HG02763 (cell line): ENCODE measurements around the gene COG7.
"Not testable (repeated sequence)": the region's sequence is repeated elsewhere in the genome, so short reads cannot be mapped to it uniquely, and the experiment has no call there.

ENCODE experiments used
- ATAC-seq: cut with Tn5 transposase; IDR thresholded peaks from one replicate; pipeline ENCODE4 v1.9.1; 2021; ENCODE audit warnings: mild to moderate bottlenecking, moderate library complexity; ENCODE audit not compliant: unreplicated experiment

The COG7 gene

DNA sequence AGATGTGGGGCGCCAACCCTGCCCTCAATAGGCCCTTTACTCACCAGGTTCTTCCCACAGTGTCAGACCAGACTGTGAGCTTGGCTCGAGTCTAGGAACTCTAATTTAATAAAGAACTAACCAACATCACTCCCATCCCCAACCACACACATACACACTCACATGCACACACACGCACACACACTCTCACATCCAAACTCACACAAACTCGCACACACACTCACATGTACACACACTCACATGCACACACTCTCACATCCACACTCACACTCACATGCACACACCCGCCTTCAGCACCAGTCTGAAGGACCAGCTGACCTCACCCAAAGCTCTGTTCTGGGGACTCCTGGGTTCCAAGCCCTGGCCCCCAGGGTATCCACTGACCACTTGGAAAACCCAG lies 63.8 kb downstream of the COG7 start:
- ATAC-seq = no peak

DNA sequence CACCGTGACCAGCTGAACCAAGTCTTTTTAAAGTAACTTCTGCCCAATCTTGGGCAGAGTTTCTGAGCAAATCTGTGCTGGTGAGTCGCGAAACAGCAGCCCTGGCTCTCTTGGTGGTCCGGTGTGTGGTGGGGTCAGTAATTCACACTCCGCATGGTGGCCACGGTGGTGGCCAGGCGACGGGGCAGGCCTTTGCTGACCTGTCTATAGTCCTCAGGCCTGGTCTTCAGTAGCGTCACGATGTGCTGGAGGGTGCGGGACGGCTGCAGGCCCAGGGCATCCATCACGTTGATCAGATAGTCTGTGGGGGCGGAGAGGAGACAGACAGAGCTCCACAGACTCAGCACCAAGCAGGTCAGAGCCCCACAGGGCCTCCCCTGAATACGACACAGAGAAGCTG lies 64.2 kb downstream of the COG7 start:
- ATAC-seq = no peak

DNA sequence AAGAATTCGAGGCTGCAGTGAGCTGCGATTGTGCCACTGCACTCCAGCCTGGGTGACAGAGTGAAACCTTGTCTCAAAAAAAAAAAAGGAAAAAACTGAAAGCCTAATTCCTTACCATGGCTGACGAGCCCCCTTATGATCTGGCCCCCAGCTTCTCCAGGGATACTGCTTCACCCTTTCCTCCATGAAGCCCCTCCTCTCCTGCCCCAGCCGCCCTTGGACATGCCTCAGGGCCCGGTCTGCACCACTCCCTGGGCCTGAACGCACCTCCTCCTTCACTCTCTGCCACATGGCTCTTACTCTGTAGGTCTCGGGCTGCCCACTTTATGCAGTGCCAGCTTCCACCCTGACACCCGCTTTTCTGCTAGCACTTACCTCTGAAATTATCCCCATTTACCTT lies 65.3 kb downstream of the COG7 start:
- ATAC-seq = no peak

DNA sequence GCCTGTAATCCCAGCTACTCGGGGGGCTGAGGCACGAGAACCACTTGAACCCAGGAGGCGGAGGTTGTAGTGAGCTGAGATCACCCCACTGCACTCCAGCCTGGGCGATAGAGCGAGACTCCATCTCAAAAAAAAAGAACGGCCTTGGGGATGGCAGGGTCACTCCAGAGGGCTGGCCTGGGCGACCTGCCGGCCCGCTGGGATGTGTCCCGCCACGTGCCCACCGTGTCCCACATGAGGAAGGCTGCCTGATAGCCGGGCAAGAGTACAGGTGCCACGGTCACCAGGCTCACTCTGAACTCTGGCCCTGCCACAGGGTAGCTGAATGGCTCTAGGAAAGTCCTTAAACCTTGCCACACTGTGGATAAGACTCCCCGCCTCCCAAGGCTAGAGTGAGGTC lies 67.5 kb downstream of the COG7 start:
- no peak for ATAC-seq

DNA sequence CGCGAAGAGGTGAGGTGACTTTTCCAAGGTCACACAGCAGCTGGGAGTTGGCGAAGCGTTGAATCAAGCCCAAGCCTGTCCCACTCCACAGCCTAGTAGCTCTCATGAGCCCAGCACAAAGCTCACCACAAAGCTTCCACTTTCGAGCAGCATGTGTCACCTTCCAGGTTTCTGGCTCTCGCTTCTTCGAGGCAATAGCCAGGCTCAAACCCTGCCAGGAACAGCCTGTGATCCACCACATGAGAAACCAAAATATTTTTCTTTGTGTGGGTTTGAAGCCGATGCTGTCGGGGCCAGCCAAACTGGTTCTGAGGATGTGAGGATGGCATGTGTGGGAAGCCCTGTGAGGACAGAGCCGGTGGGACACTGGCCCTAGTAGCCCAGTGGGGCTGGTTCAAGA lies 68.1 kb downstream of the COG7 start:
- no peak for ATAC-seq

DNA sequence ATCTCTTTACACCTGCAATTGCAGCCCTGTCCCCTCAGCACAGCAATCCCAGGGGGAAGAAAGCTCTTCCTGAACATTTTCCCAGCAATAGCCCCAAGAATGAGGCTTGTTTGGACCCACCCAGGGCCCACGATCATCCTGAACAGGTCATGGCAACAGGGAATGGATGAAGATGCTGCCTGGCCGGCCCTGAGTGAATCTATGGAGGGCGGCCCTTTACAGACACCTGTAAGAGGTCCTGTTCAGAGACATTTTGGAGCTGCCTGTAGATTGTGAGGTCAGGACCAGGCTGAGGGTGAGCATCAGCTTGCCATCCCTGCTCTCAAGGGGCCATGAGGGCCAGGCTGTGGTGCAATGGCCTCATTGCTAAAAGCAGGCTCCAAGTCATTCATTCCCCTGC lies 69.1 kb downstream of the COG7 start:
- ATAC-seq = no peak

DNA sequence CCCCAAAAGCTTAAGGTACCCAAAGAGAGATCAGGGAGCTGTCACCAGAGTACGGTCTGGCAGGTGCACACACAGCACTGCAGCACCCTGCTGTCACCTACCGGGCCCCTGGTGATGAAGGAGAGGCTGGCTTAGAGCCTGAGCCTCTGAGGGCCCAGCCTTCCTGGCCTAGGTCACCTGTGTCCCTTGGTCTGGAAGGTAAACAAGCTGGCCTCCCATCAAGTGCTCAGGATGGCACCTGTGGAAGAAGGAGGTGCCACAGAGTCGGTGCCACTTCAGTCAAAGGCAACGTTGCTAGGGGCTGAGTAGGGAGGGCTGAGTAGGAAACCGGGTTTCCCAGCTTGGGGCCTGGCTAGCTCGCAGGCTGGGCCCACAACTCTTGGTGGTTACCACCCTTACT lies 70.7 kb downstream of the COG7 start:
- no peak for ATAC-seq

DNA sequence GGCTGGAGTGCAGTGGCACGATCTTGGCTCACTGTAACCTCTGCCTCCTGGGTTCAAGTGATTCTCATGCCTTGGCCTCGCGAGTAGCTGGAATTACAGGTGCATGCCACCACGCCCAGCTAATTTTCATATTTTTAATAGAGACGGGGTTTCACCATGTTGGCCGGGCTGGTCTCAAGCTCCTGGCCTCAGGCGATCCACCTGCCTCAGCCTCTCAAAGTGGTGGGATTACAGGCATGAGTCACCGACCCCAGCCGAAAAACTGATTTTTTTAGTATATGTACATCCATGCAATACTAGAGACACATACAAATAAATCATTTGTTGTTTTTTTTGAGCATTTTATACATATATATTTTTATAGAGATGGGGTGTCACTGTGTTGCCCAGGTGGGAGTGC lies 71.3 kb downstream of the COG7 start:
- ATAC-seq = not testable (repeated sequence)

DNA sequence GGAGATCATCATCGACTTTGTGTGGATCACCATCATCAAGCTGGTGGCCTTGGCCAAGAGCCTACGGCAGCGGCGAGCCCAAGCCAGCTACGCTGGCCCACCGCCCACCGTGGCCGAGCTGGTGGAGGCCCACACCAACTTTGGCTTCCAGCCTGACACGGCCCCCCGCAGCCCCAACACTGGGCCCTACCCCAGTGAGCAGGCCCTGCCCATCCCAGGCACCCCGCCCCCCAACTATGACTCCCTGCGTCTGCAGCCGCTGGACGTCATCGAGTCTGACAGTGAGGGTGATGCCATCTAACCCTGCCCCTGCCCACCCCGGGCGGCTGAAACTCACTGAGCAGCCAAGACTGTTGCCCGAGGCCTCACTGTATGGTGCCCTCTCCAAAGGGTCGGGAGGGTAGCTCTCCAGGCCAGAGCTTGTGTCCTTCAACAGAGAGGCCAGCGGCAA lies 72.5 kb downstream of the COG7 start:
- ATAC-seq = no peak

DNA sequence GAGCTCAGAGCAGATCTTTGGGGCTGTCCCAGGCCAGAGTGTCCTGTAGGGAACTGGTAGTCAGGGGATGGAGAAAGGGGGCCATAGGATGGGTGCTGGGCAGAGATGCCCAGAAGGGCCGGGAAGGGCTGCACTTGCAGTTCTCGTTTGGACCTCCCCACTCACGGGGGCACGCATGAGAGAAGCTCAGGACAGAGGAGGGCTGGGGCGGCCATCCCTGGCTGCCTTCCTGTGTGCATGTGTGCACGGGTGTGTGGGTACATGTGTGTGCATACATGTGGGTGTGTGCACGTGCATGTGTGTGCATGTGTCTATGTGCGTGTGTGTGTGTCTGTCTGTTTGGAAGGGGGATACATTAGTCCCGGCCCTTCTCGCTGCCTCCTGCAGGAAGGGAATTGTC lies 73.3 kb downstream of the COG7 start:
- no peak for ATAC-seq

DNA sequence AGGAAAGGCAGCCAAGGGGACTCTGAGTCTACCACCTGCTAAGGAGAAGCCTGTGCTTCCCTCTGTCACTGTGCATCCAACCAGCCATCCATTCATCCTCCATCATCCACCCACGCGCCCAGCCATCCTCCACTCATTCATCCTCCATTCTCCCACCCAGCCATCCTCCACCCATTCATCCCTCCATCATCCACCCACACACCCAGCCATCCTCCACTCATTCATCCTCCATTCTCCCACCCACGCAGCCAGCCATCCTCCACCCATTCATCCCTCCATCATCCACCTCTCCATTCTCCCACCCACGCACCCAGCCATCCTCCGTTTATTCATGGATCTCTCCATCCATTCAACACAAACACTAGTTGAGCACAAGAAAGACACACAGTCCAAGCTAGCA lies 74.1 kb downstream of the COG7 start:
- no peak for ATAC-seq

DNA sequence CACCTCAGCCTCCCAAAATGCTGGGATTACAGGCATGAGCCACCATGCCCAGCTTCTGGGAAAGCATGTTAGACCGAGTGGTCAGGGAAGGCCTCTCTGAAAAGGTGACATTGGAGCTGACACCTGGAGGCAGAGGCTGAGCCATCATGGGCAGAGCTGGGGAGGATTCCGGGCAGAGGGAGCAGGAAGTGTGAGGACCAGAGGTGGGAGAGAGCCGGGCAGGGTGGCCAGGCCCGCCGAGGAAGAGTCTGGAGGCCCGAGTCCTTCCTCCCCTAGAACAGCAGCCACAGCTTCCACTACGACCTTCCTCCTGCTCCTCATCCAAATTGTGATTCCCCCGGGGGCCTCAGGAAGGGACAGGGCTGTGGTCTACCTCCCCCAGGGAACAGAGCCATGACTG lies 74.7 kb downstream of the COG7 start:
- ATAC-seq = no peak

DNA sequence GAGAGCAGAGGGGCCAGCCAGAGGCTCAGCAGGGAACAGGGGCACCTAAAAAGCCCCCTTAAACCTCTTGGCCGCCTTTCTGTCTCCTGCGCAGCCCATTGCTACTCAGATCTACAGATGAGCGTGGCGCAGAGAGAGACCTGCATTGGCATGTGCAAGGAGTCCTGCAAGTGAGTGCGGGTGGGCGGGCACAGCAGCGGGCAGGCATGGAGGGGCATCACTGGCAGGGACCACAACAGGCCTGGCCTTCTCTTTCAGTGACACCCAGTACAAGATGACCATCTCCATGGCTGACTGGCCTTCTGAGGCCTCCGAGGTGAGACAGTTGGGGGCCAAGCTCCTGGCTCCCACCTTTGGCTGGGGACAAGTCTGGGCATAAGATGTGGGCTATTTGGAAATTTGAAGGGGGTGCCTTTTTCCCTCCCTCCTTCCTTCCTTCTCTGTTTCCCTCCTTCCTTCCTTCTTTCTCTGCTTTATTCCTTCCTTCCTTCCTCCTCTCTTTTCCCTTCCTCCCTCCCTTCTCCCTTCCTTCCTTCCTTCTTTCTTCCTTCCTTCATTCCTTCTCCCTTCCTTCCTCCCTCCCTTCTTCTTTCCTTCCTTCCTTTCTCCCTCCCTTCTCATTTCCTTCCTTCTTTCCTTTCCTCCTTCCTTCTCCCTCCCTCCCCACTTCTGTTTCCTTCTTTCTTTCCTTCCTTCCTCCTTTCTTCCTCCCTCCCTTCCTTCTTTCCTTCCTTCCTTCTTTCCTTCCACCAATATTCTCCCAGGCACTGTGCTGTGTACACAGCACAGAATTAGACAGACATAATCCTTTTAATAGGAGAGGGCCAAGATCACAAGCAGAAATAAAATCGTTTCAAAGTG lies 75.7 kb downstream of the COG7 start:
- no peak for ATAC-seq

DNA sequence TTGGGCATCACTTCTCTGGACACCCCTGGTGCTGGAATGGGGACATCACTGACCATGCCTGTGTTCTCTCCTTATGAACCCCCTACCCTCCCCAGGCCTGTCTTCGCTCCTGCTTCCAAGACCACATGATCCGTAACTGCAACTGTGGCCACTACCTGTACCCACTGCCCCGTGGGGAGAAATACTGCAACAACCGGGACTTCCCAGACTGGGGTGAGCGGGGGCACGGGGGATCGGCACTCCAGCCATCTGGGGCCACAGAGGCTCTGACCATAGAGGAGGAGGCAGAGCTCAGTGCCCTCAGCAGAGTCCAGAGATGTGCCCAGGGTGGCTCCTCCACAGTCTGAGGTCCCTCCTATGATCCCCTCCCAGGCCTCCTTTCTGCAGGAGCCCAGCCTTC lies 77.3 kb downstream of the COG7 start:
- no peak for ATAC-seq

DNA sequence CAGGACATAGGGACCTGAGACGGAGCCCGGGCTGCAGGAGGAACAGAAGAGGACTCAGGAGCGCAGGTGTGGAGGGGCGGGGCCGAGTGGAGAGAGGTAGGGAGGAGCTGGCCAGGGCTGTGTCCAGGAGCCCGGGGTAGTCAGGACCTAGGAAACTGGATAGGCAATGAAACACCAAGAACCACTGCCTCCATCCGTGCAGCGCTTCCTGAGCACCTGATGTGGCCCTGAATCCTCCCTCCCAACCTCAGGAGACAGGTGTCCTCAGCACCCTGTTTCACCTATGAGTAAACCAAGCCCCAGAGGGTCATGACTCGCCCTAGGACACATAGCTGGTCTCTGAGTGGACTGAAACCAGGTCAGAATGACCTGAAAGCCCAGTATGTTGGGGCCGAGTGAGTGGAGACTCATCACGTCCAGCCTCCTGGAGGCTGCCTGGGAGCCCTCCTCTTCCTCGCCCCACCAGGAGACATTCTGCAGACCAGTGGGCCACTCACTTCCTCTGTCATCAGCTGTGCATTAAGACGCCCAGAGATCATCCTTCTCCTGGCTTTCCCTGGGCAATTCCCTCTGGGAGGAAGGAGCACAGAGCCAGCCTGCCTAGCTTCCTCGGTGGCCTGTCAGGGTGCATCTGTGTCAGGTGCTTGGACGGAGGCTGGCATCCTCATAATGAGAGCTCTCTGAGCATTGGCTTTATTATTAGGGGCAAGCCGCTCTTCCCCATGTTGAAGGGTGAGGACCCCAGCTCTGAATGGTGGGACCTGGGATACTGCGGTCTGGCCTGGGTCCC lies 78.1 kb downstream of the COG7 start:
- ATAC-seq = no peak

DNA sequence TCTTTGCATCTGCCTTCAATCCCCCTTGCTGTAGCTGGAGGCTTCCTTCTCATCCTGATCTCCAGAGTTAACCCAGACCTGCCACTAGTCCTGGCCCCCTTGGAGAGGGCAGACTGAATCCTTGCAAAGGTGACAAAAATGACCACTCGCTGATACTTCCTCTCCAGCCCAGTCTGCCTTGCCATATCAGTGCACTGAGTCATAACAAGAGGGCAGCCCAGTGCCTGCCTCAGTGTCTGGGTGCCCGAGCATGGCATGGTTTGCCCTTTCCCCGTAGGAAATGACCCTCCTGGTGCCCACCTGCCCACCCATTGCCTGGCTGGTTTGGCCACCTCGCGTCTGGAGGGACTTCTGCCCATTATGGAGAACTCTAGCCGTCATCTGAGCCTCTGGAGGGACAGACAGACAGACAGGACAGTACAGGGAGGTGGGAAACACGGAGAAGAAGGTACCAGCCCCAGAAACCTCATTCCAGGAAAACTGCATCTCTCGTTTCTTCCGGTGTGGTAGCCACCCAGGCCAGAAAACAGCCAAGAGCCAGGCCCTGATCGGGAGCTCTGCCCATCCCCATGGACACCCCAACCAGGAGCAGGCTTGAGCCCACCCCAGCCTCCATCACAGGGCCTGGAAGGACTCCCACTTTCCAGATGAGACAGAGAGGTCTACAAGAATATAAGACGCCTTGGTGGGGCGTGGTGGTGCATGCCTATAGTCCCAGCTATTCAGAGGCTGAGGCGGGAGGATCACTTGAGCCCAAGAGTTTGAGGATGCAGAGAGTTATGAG lies 79.4 kb downstream of the COG7 start:
- no peak for ATAC-seq

DNA sequence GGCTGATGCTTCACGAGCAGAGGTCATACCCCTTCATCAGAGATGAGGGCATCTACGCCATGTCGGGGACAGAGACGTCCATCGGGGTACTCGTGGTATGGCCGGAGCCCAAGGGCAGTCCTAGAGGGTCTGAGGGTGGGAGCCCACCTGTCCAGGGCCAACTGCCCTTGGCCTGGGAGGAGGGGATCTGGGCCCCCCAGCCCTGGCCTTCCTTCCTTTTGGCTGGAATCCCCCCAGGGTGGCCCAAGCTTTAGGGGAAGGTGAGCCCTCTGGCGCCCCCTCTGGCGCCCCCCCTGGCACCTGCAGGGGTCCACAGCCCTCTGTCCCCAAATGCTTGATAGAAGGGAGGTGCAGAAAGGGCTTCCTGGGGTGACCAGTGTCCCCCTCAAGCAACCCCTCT lies 81.6 kb downstream of the COG7 start:
- no peak for ATAC-seq

DNA sequence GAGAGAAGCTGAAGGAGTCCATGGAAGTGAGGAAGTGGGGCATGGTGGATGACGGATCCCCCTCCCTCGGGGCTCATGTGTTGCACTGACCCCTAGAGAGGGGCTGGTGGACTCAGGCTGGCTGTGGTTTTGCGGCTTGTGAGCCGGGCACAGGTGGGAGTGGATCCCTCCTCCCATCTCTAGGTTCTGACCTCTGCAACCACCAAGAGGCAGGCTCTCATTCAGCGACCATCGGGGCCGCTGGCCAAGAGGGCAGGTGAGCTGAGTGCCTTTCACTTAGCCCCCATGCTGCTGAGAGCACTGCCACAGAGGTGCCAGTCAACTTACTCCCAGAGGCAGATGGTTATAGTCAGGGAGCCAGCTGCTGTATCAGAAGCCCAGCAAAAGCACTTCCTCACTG lies 83.6 kb downstream of the COG7 start:
- no peak for ATAC-seq

DNA sequence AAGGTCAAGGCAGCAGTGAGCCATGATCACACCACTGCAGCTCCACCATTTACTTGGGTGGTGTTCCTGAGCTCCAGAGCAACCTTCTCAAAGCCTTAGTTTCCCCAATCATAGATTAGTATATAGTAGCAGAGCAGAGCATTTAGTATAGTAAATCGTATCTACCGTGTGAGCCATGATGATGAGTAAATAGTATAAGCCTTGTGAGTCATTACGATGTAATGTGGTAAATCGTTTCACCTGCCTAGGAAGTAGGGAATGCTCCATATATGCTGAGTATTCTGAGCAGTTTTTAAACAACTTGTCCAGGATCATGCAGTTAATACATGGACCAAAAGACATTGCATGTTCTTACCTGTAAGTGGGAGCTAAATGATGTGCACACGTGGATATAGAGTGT lies 84.5 kb downstream of the COG7 start:
- no peak for ATAC-seq

DNA sequence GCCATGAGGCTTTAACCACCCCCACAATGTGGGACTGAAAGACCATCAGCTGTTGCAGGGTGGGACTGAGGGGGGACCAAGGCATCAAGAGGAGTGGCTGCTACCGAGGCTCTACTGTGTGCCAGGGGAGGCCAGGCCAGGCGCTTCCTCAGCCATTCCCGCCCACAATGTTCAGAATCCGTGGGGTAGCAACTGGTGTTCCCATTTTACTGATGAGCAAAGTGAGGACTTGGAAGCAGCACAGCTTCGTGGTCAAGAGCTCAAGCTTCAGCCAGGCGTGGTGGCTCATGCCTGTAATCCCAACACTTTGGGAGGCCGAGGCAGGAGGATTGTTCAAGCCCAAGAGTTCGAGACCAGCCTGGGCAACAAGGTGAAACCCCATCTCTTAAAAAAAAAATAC lies 85.0 kb downstream of the COG7 start:
- ATAC-seq = no peak

DNA sequence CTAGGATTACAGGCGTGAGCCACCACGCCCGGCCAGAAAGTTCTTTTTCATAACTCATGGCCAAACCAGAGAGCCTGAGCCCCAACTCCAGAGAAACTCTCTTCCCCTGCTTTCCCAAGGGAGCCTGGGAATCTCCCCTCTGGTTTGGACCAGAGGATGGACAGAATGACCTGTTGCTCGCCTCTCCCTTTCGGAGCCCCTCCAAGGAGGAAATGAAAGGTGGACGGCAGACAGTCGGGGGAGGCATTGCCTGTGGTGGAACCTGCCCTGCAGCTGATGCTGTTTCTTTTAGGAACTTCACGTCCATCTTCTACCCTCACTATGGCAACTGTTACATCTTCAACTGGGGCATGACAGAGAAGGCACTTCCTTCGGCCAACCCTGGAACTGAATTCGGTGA lies 85.4 kb downstream of the COG7 start:
- no peak for ATAC-seq

DNA sequence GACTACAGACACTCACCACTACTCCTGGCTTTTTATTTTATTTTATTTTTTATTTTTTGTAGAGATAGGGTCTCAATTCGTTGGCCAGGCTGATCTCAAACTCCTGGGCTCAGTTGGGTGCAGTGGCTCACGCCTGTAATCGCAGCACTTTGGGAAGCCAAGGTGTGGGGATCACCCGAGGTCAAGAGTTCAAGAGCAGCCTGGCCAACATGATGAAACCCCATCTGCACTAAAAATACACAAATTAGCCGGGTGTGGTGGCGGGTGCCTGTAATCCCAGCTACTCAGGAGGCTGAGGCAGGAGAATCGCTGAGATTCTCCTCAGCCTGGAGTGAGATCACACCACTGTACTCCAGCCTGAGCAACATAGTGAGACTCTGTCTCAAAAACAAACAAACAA lies 86.6 kb downstream of the COG7 start:
- not testable (repeated sequence) for ATAC-seq
